Measurements from ENCODE around the gene SCYGR3.

The SCYGR3 gene

DNA sequence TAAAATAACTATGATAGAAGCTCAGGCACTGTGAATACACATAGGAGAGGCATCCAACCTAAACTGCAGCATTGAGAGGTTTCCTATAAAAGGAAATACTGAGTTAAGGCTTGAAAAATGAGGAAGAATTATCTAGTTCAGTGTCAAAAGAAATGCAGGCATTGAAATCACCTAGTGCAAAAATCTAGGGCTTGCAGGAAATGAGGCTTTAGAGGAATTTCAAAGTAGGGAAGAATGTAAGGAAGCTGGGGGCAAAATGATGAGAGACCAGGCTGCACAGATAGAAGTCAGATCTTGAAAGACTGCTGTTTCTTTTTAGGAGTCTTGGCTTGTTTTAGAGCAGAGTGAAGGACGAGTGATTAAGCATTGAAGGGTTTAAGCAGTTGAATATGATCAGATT lies 44.0 kb downstream of the SCYGR3 start:
- DNase-seq (ENCODE audit: low read depth, low spot score): no peak
- no peak overlapping the region for H3K27ac ChIP-seq

GRCh38 chr2:227568852-227569169 lies 45.8 kb downstream of the SCYGR3 start:
- H3K27ac ChIP-seq: no peak overlapping the region
- no peak for DNase-seq (ENCODE audit: low read depth, low spot score)

DNA sequence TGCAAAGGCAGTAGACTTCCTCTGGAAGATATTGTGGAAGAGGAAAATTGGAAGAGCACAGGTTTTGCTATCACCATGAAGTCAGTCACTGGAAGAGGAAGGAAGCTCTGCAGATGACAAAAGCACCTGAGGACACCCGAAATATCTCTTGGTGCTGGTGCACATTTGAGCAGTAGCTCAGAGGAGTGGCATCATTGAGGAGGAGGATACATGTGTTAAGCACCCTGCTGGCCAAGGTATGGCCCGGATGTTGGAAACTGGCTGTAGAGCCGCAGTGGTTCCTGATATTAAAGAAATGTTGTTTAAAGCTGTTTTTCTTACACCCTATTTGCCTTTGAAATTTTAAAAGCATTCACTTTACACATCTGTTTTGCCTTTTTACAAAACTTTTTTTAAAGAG lies 48.6 kb downstream of the SCYGR3 start:
- no peak overlapping the region for H3K27ac ChIP-seq
- DNase-seq (ENCODE audit: low read depth, low spot score): no peak

DNA sequence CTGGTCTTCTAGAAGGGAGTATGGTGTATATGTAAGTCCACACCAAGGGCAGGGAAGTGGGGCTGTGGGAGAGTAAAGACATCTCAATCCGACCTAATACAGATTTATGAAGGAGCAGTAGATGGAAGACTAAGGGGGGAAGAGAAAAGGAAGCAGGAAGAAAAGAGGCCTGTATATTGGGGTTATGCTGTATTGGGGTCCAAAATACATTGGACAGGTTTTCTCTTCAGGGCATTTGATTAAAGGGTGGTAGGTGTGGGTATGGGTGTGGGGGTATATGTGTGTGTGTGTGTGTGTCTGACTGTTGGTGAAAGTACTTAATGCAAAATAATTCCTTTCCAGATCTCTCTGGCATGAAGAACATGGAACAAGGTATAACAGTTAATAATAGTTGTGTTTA lies 49.6 kb downstream of the SCYGR3 start:
- H3K27ac ChIP-seq: no peak overlapping the region

More for the DNA sequence above, 49.6 kb downstream of the SCYGR3 start:
- no peak for DNase-seq (ENCODE audit: low read depth, low spot score)
